HepG2 (cell line): ENCODE results near the gene POU3F3. TPM values are rescaled to one million over a fixed set of nuclear protein-coding genes. Genes with fewer than 3 reads are reported as not detected.

ENCODE experiments used
- ATAC-seq: fragments of 200-7000 bp; cut with Tn5 transposase; 3 replicates; pipeline ENCODE4 v1.9.1; 2020; ENCODE audit warnings: mild to moderate bottlenecking, moderate library complexity
- BruUV-seq: library from RNA; stranded (reverse); fragments of 400-500 nt; replicated peaks from 2 replicates; lab custom pipeline; 2021; lab: Mats Ljungman, UMichigan
- CTCF ChIA-PET: fragments of 300-600 bp; formaldehyde crosslinking; extraction: SDS; loops from one replicate; lab custom pipeline; 2021; ENCODE audit warnings: low total read pairs, inconsistent platforms, low intra/inter-chr PET ratio; lab: Yijun Ruan, JAX
- POLR2A ChIA-PET: fragments of 350-600 bp; sonication (Branson Sonifier 250); formaldehyde crosslinking; loops from one replicate; lab custom pipeline; 2020; ENCODE audit warnings: antibody characterized with exemption, inconsistent platforms; lab: Yijun Ruan, JAX
- DNase-seq: peaks from one replicate; pipeline ENCODE4 v3.0.0-alpha.2; 2015; ENCODE audit warnings: low spot score
- FAIRE-seq: peaks from 3 replicates; lab custom pipeline; 2011; peaks lifted over from hg19 to GRCh38; lab: Jason Lieb, UNC
- H2AFZ ChIP-seq: one replicate; pipeline ENCODE4 v1.6.1; 2011; ENCODE audit warnings: low read length, inconsistent platforms
- H3K27ac ChIP-seq: fragments of 300-600 bp; 3 replicates; pipeline ENCODE4 v1.8.0; 2011; ENCODE audit warnings: mixed run types, mild to moderate bottlenecking, mixed read lengths, low read length, inconsistent platforms; ENCODE audit not compliant: insufficient read depth; ENCODE audit errors: extremely low read length
- H3K27me3 ChIP-seq, 2 experiments: fragments of 200-600 bp in 1 of 2; 2 replicates in 1 of 2; 3 replicates in 1 of 2; pipeline versions ENCODE4 v1.6.0 to v1.8.0; 2011; ENCODE audit warnings: low read length in 2 of 2, mild to moderate bottlenecking in 2 of 2, moderate library complexity in 2 of 2, inconsistent platforms in 1 of 2; ENCODE audit not compliant: insufficient read depth in 2 of 2, control insufficient read depth in 1 of 2
- H3K36me3 ChIP-seq, 2 experiments: fragments of 200-600 bp in 1 of 2; replicated peaks in 1 of 2; 2 replicates in 1 of 2; 3 replicates in 1 of 2; pipeline versions ENCODE4 v1.5.1 to v1.8.0; 2011; ENCODE audit warnings: low read length in 2 of 2, inconsistent platforms in 1 of 2; ENCODE audit not compliant: insufficient read depth in 2 of 2, control insufficient read depth in 1 of 2
- H3K4me1 ChIP-seq: 2 replicates; pipeline ENCODE4 v1.5.1; 2012; ENCODE audit warnings: low read length, inconsistent platforms; ENCODE audit not compliant: insufficient read depth
- H3K4me2 ChIP-seq: 2 replicates; pipeline ENCODE4 v1.6.0; 2011; ENCODE audit warnings: low read depth, low read length, inconsistent platforms
- H3K4me3 ChIP-seq, 3 experiments: fragments of 200-600 bp in 1 of 3; sonication (generic), shearing (Covaris generic) in 1 of 3; replicated peaks in 1 of 3; 2 replicates each; pipeline ENCODE4 v1.5.1; 2011 to 2016; ENCODE audit warnings: low read length in 3 of 3, inconsistent platforms in 2 of 3, low read depth in 2 of 3, mild to moderate bottlenecking in 2 of 3, control low read depth in 1 of 3, mixed read lengths in 1 of 3; ENCODE audit not compliant: insufficient read depth in 1 of 3
- H3K79me2 ChIP-seq: one replicate; pipeline ENCODE4 v1.6.1; 2011; ENCODE audit warnings: low read length, inconsistent platforms; ENCODE audit not compliant: insufficient read depth
- H3K9ac ChIP-seq: 2 replicates; pipeline ENCODE4 v1.6.0; 2011; ENCODE audit warnings: mild to moderate bottlenecking, low read depth, low read length, inconsistent platforms; ENCODE audit not compliant: insufficient read depth
- H3K9me3 ChIP-seq: 2 replicates; pipeline ENCODE4 v1.5.1; 2012; ENCODE audit warnings: mild to moderate bottlenecking, low read length
- H4K20me1 ChIP-seq: 2 replicates; pipeline ENCODE4 v1.6.0; 2011; ENCODE audit warnings: inconsistent platforms, mild to moderate bottlenecking, low read length, moderate library complexity; ENCODE audit not compliant: insufficient read depth
- ATM ChIP-seq: fragments of 450-650 bp; IDR thresholded peaks from 2 replicates; pipeline ENCODE4 v1.7.1; 2017; ENCODE audit warnings: mild to moderate bottlenecking, borderline replicate concordance
- BCL6 ChIP-seq: IDR thresholded peaks from 2 replicates; pipeline ENCODE4 v1.6.1; 2016; ENCODE audit warnings: missing genetic modification reagents, missing compliant biosample characterization
- BRD4 ChIP-seq: sonication (generic); formaldehyde crosslinking; IDR thresholded peaks from 2 replicates; pipeline ENCODE4 v1.4.0; 2020; ENCODE audit warnings: missing genetic modification reagents
- CCDC6 ChIP-seq: sonication (generic); formaldehyde crosslinking; IDR thresholded peaks from 2 replicates; pipeline ENCODE4 v1.8.1; 2022; ENCODE audit warnings: mild to moderate bottlenecking, missing genetic modification reagents, moderate library complexity
- CEBPG ChIP-seq: IDR thresholded peaks from 2 replicates; pipeline ENCODE4 v1.6.1; 2016
- FOXA3 ChIP-seq: IDR thresholded peaks from 2 replicates; pipeline ENCODE4 v1.6.1; 2016; ENCODE audit warnings: missing genetic modification reagents, missing compliant biosample characterization
- FOXJ3 ChIP-seq: sonication (generic); formaldehyde crosslinking; IDR thresholded peaks from 2 replicates; pipeline ENCODE4 v1.4.0; 2020; ENCODE audit warnings: missing genetic modification reagents, mild to moderate bottlenecking, borderline replicate concordance
- FOXK1 ChIP-seq: sonication (generic); formaldehyde crosslinking; IDR thresholded peaks from 2 replicates; pipeline ENCODE4 v1.4.0; 2020; ENCODE audit warnings: low read depth, missing genetic modification reagents, borderline replicate concordance
- HMG20B ChIP-seq: conservative IDR thresholded peaks from 2 replicates; pipeline ENCODE4 v1.6.1; 2016; ENCODE audit warnings: missing genetic modification reagents, missing compliant biosample characterization
- IRF9 ChIP-seq: sonication (generic); formaldehyde crosslinking; IDR thresholded peaks from 2 replicates; pipeline ENCODE4 v1.8.0; 2022; ENCODE audit warnings: missing genetic modification reagents, mild to moderate bottlenecking, borderline replicate concordance
- MAFG ChIP-seq: sonication (generic); formaldehyde crosslinking; IDR thresholded peaks from 2 replicates; pipeline ENCODE4 v1.5.1; 2020; ENCODE audit warnings: mild to moderate bottlenecking, missing genetic modification reagents
- MEF2D ChIP-seq: sonication (generic); formaldehyde crosslinking; IDR thresholded peaks from 2 replicates; pipeline ENCODE4 v1.5.1; 2020; ENCODE audit warnings: mild to moderate bottlenecking, missing genetic modification reagents
- MLLT10 ChIP-seq: sonication (generic); formaldehyde crosslinking; IDR thresholded peaks from 2 replicates; pipeline ENCODE4 v1.4.0; 2020; ENCODE audit warnings: missing genetic modification reagents
- PHF20 ChIP-seq: sonication (generic); formaldehyde crosslinking; IDR thresholded peaks from 2 replicates; pipeline ENCODE4 v1.5.0; 2020; ENCODE audit warnings: mild to moderate bottlenecking, missing genetic modification reagents
- POGZ ChIP-seq: sonication (generic); formaldehyde crosslinking; IDR thresholded peaks from 2 replicates; pipeline ENCODE4 v1.4.0; 2020; ENCODE audit warnings: mild to moderate bottlenecking, missing genetic modification reagents
- RBFOX2 ChIP-seq: fragments of 200-400 bp; formaldehyde crosslinking; IDR thresholded peaks from 2 replicates; pipeline ENCODE4 v1.6.1; 2017; ENCODE audit warnings: low read depth, mild to moderate bottlenecking, low read length
- SMAD1 ChIP-seq: sonication (generic); formaldehyde crosslinking; IDR thresholded peaks from 2 replicates; pipeline ENCODE4 v1.4.0; 2020; ENCODE audit warnings: missing genetic modification reagents, low read depth, mild to moderate bottlenecking, borderline replicate concordance
- THRA ChIP-seq: sonication (generic); formaldehyde crosslinking; IDR thresholded peaks from 2 replicates; pipeline ENCODE4 v1.4.0; 2020; ENCODE audit warnings: missing genetic modification reagents, borderline replicate concordance
- ZFP90 ChIP-seq: sonication (generic); formaldehyde crosslinking; IDR thresholded peaks from 2 replicates; pipeline ENCODE4 v1.8.0; 2022; ENCODE audit warnings: missing genetic modification reagents, mild to moderate bottlenecking, inconsistent platforms, borderline replicate concordance
- ZIK1 ChIP-seq: sonication (generic); formaldehyde crosslinking; IDR thresholded peaks from 2 replicates; pipeline ENCODE4 v1.5.0; 2020; ENCODE audit warnings: mild to moderate bottlenecking, low read depth, missing genetic modification reagents, borderline replicate concordance
- ZKSCAN5 ChIP-seq: sonication (generic); formaldehyde crosslinking; IDR thresholded peaks from 2 replicates; pipeline ENCODE4 v1.5.1; 2020; ENCODE audit warnings: mild to moderate bottlenecking, missing genetic modification reagents
- ZNF619 ChIP-seq: sonication (generic); formaldehyde crosslinking; IDR thresholded peaks from 2 replicates; pipeline ENCODE4 v1.4.0; 2020; ENCODE audit warnings: mild to moderate bottlenecking, missing genetic modification reagents
- ZNF891 ChIP-seq: sonication (generic); formaldehyde crosslinking; IDR thresholded peaks from 2 replicates; pipeline ENCODE4 v1.5.0; 2020; ENCODE audit warnings: mild to moderate bottlenecking, missing genetic modification reagents
- WGBS: methylation state at CpG from one replicate; pipeline ENCODE4 v1.1.6; 2017; ENCODE audit warnings: low lambda C conversion rate; 5-methylcytosine and 5-hydroxymethylcytosine counted together
- in situ Hi-C: cut with HindIII; loops from 2 replicates; pipeline ENCODE4 v1.10.0; 2017; ENCODE audit warnings: low pct_unique_long_range_greater_than_20kb; ENCODE audit not compliant: extremely low pct_ligation_motif_present
- intact Hi-C: fragments of 100-400 bp; cut with micrococcal nuclease; formaldehyde crosslinking; loops from one replicate; pipeline ENCODE4 v1.10.0; 2022; ENCODE audit not compliant: unreplicated experiment
- polyA plus RNA-seq, 8 experiments: library from polyadenylated mRNA; depleted of rRNA in 3 of 8; stranded (reverse) in 7 of 8; unstranded in 1 of 8; fragments of >200 nt; fragmentation: Illumina TruSeq in 4 of 8; extraction: Trizol in 4 of 8; gene quantifications; 2 replicates each; pipeline versions ENCODE4 v1.2.1 to v1.2.3, GENCODE V29; 2011 to 2016; ENCODE audit warnings: low read depth in 4 of 8, missing spikeins in 1 of 8, mixed read lengths in 1 of 8; ENCODE audit not compliant: insufficient read depth in 1 of 8
- total RNA-seq, 5 experiments: library from RNA; depleted of rRNA; stranded (reverse); fragments of >200 nt; fragmentation: Illumina TruSeq; extraction: Trizol; gene quantifications; 2 replicates each; pipeline ENCODE4 v1.2.3, GENCODE V29; 2016; ENCODE audit warnings: low read depth in 1 of 5

Gene POU3F3
- total and polyA plus RNA-seq, 2 of the 13 experiments (the other 11 are each of a cell fraction or from before 2014, with no cell fraction given), result not detected

- no peak for ATAC-seq
- POLR2A ChIA-PET, result no interaction called here
- no peak for FAIRE-seq
Observed at GRCh38 chr2:104836265-104836664, 17.6 kb upstream of the POU3F3 start.

GRCh38 chr2:104836841-104837240 lies 17.1 kb upstream of the POU3F3 start:
- ATAC-seq (no peak), DNase-seq (no peak), FAIRE-seq (no peak)
- 0% methylated on average over 1 of the region's 1 CpG for WGBS
- Histone ChIP-seq H3K9me3 (no peaks in the 10 kb centered on the region), H3K4me2 (no peak overlapping the region), H3K9ac (no peak overlapping the region), H3K27me3 (peaks cover 0 to 4% of the 10 kb centered on the region in 2 experiments; a peak in 1 of 5 replicates), H3K27ac (no peak overlapping the region), H3K36me3 (no peaks in the 10 kb centered on the region), H3K4me1 (no peaks in the 10 kb centered on the region), H3K79me2 (no peaks in the 10 kb centered on the region), H3K4me3 (no peak overlapping the region), H2AFZ (no peak overlapping the region), H4K20me1 (no peaks in the 10 kb centered on the region)
- POLR2A ChIA-PET, result no interaction called here
- intact Hi-C loops (no loop called here), in situ Hi-C loops (no loop called here)
- no TSS peak for BruUV-seq
- CTCF ChIA-PET, result no interaction called here
- TF ChIP-seq FOXK1 (CRISPR knock-in tag), result no peak
- TF ChIP-seq PHF20 (CRISPR knock-in tag), result no peak
- no peak for TF ChIP-seq IRF9 (CRISPR knock-in tag)
- no peak for TF ChIP-seq CCDC6 (CRISPR knock-in tag)
- no peak for TF ChIP-seq POGZ
- no peak for TF ChIP-seq MAFG
- TF ChIP-seq ZNF619 (CRISPR knock-in tag), result no peak
- TF ChIP-seq ATM, result no peak
- no peak for TF ChIP-seq FOXA3 (CRISPR knock-in tag)
- TF ChIP-seq ZFP90 (CRISPR knock-in tag), result no peak
- no peak for TF ChIP-seq BRD4 (CRISPR knock-in tag)
- TF ChIP-seq SMAD1 (CRISPR knock-in tag), result no peak
- TF ChIP-seq RBFOX2, result no peak

More at GRCh38 chr2:104836265-104836664, 17.6 kb upstream of the POU3F3 start:
- no peak overlapping the region for H3K27ac ChIP-seq
- no peak for DNase-seq
- CTCF ChIA-PET, result no interaction called here
- H3K4me1 ChIP-seq, result no peaks in the 10 kb centered on the region
- H4K20me1 ChIP-seq, result no peaks in the 10 kb centered on the region
- WGBS, result 5% methylated on average over 3 of the region's 3 CpGs
- no TSS peak for BruUV-seq
- H2AFZ ChIP-seq, result no peak overlapping the region
- no peaks in the 10 kb centered on the region for H3K36me3 ChIP-seq
- TF ChIP-seq MLLT10 (CRISPR knock-in tag), result no peak
- no peak for TF ChIP-seq ZIK1 (CRISPR knock-in tag)
- TF ChIP-seq HMG20B (CRISPR knock-in tag), result no peak
- no peak for TF ChIP-seq CEBPG
- no peak for TF ChIP-seq ZNF891 (CRISPR knock-in tag)
- no peak for TF ChIP-seq FOXJ3
- TF ChIP-seq BCL6 (CRISPR knock-in tag), result no peak
- no peak for TF ChIP-seq THRA (CRISPR knock-in tag)
- no peak for TF ChIP-seq ZKSCAN5
- no peak for TF ChIP-seq MEF2D (CRISPR knock-in tag)
- no peak overlapping the region for H3K4me3 ChIP-seq
- H3K79me2 ChIP-seq, result no peaks in the 10 kb centered on the region
- in situ Hi-C loops, result no loop called here
- no peak overlapping the region for H3K9ac ChIP-seq
- H3K9me3 ChIP-seq, result no peaks in the 10 kb centered on the region
- H3K4me2 ChIP-seq, result no peak overlapping the region
- peaks cover 0 to 4% of the 10 kb centered on the region in 2 experiments; a peak in 1 of 5 replicates for H3K27me3 ChIP-seq
- intact Hi-C loops, result no loop called here
